HepG2 (cell line): ENCODE measurements around the gene TAS2R38. TPM values are rescaled to one million over a fixed set of nuclear protein-coding genes. Genes with fewer than 3 reads are reported as not detected.
A peak's percentile ranks its signal among the peaks of the same experiment; 100 is the strongest.

Experiments used
- ATAC-seq: fragments of 200-7000 bp; cut with Tn5 transposase; 3 replicates; pipeline ENCODE4 v1.9.1; 2020; ENCODE audit warnings: mild to moderate bottlenecking, moderate library complexity
- BruUV-seq: library from RNA; stranded (reverse); fragments of 400-500 nt; replicated peaks from 2 replicates; lab custom pipeline; 2021; lab: Mats Ljungman, UMichigan
- CTCF ChIA-PET: fragments of 300-600 bp; formaldehyde crosslinking; extraction: SDS; loops from one replicate; lab custom pipeline; 2021; ENCODE audit warnings: low total read pairs, inconsistent platforms, low intra/inter-chr PET ratio; lab: Yijun Ruan, JAX
- POLR2A ChIA-PET: fragments of 350-600 bp; sonication (Branson Sonifier 250); formaldehyde crosslinking; loops from one replicate; lab custom pipeline; 2020; ENCODE audit warnings: antibody characterized with exemption, inconsistent platforms; lab: Yijun Ruan, JAX
- DNase-seq: peaks from one replicate; pipeline ENCODE4 v3.0.0-alpha.2; 2015; ENCODE audit warnings: low spot score
- FAIRE-seq: peaks from 3 replicates; lab custom pipeline; 2011; peaks lifted over from hg19 to GRCh38; lab: Jason Lieb, UNC
- H2AFZ ChIP-seq: one replicate; pipeline ENCODE4 v1.6.1; 2011; ENCODE audit warnings: low read length, inconsistent platforms
- H3K27ac ChIP-seq: fragments of 300-600 bp; 3 replicates; pipeline ENCODE4 v1.8.0; 2011; ENCODE audit warnings: mixed run types, mild to moderate bottlenecking, mixed read lengths, low read length, inconsistent platforms; ENCODE audit not compliant: insufficient read depth; ENCODE audit errors: extremely low read length
- H3K27me3 ChIP-seq, 2 experiments: fragments of 200-600 bp in 1 of 2; 2 replicates in 1 of 2; 3 replicates in 1 of 2; pipeline versions ENCODE4 v1.6.0 to v1.8.0; 2011; ENCODE audit warnings: low read length in 2 of 2, mild to moderate bottlenecking in 2 of 2, moderate library complexity in 2 of 2, inconsistent platforms in 1 of 2; ENCODE audit not compliant: insufficient read depth in 2 of 2, control insufficient read depth in 1 of 2
- H3K36me3 ChIP-seq, 2 experiments: fragments of 200-600 bp in 1 of 2; replicated peaks in 1 of 2; 2 replicates in 1 of 2; 3 replicates in 1 of 2; pipeline versions ENCODE4 v1.5.1 to v1.8.0; 2011; ENCODE audit warnings: low read length in 2 of 2, inconsistent platforms in 1 of 2; ENCODE audit not compliant: insufficient read depth in 2 of 2, control insufficient read depth in 1 of 2
- H3K4me1 ChIP-seq: 2 replicates; pipeline ENCODE4 v1.5.1; 2012; ENCODE audit warnings: low read length, inconsistent platforms; ENCODE audit not compliant: insufficient read depth
- H3K4me2 ChIP-seq: 2 replicates; pipeline ENCODE4 v1.6.0; 2011; ENCODE audit warnings: low read depth, low read length, inconsistent platforms
- H3K4me3 ChIP-seq, 3 experiments: fragments of 200-600 bp in 1 of 3; sonication (generic), shearing (Covaris generic) in 1 of 3; replicated peaks in 1 of 3; 2 replicates each; pipeline ENCODE4 v1.5.1; 2011 to 2016; ENCODE audit warnings: low read length in 3 of 3, inconsistent platforms in 2 of 3, low read depth in 2 of 3, mild to moderate bottlenecking in 2 of 3, control low read depth in 1 of 3, mixed read lengths in 1 of 3; ENCODE audit not compliant: insufficient read depth in 1 of 3
- H3K79me2 ChIP-seq: one replicate; pipeline ENCODE4 v1.6.1; 2011; ENCODE audit warnings: low read length, inconsistent platforms; ENCODE audit not compliant: insufficient read depth
- H3K9ac ChIP-seq: 2 replicates; pipeline ENCODE4 v1.6.0; 2011; ENCODE audit warnings: mild to moderate bottlenecking, low read depth, low read length, inconsistent platforms; ENCODE audit not compliant: insufficient read depth
- H3K9me3 ChIP-seq: 2 replicates; pipeline ENCODE4 v1.5.1; 2012; ENCODE audit warnings: mild to moderate bottlenecking, low read length
- H4K20me1 ChIP-seq: 2 replicates; pipeline ENCODE4 v1.6.0; 2011; ENCODE audit warnings: inconsistent platforms, mild to moderate bottlenecking, low read length, moderate library complexity; ENCODE audit not compliant: insufficient read depth
- CCDC6 ChIP-seq: sonication (generic); formaldehyde crosslinking; IDR thresholded peaks from 2 replicates; pipeline ENCODE4 v1.8.1; 2022; ENCODE audit warnings: mild to moderate bottlenecking, missing genetic modification reagents, moderate library complexity
- CEBPB ChIP-seq: IDR thresholded peaks from 2 replicates; pipeline ENCODE4 v1.6.1; 2011; ENCODE audit warnings: low read depth, low read length, improper control_type of control experiment, borderline replicate concordance
- FOXJ3 ChIP-seq: sonication (generic); formaldehyde crosslinking; IDR thresholded peaks from 2 replicates; pipeline ENCODE4 v1.4.0; 2020; ENCODE audit warnings: missing genetic modification reagents, mild to moderate bottlenecking, borderline replicate concordance
- KLF6 ChIP-seq: IDR thresholded peaks from 2 replicates; pipeline ENCODE4 v1.8.0; 2016; ENCODE audit warnings: missing biosample characterization, missing genetic modification reagents
- MAZ ChIP-seq, 2 experiments: sonication (generic) in 1 of 2; formaldehyde crosslinking in 1 of 2; IDR thresholded peaks; 2 replicates each; pipeline versions ENCODE4 v1.5.0 to v1.6.1; 2012 to 2020; ENCODE audit warnings: low read depth in 2 of 2, mild to moderate bottlenecking in 2 of 2, borderline replicate concordance in 1 of 2, improper control_type of control experiment in 1 of 2, low read length in 1 of 2, missing genetic modification reagents in 1 of 2, moderate library complexity in 1 of 2
- MBD4 ChIP-seq: IDR thresholded peaks from 2 replicates; pipeline ENCODE4 v1.6.1; 2012; ENCODE audit warnings: low read length, inconsistent platforms, borderline replicate concordance
- RELA ChIP-seq: sonication (generic); formaldehyde crosslinking; IDR thresholded peaks from 2 replicates; pipeline ENCODE4 v1.4.0; 2020; ENCODE audit warnings: missing genetic modification reagents
- SMYD3 ChIP-seq: sonication (generic); formaldehyde crosslinking; IDR thresholded peaks from 2 replicates; pipeline ENCODE4 v1.8.1; 2023; ENCODE audit warnings: mild to moderate bottlenecking, missing genetic modification reagents
- SUZ12 ChIP-seq: fragments of 150-350 bp; IDR thresholded peaks from 2 replicates; pipeline ENCODE4 v1.6.1; 2014; ENCODE audit warnings: low read depth, low read length
- ZFAT ChIP-seq: sonication (generic); formaldehyde crosslinking; conservative IDR thresholded peaks from 2 replicates; pipeline ENCODE4 v1.8.1; 2023; ENCODE audit warnings: missing genetic modification reagents, inconsistent platforms
- ZFP82 ChIP-seq: sonication (generic); formaldehyde crosslinking; IDR thresholded peaks from 2 replicates; pipeline ENCODE4 v1.5.1; 2020; ENCODE audit warnings: mild to moderate bottlenecking, missing genetic modification reagents, borderline replicate concordance
- ZNF138 ChIP-seq: sonication (generic); formaldehyde crosslinking; IDR thresholded peaks from 2 replicates; pipeline ENCODE4 v1.5.0; 2020; ENCODE audit warnings: mild to moderate bottlenecking, low read depth, missing genetic modification reagents
- ZNF20 ChIP-seq: sonication (generic); formaldehyde crosslinking; IDR thresholded peaks from 2 replicates; pipeline ENCODE4 v1.4.0; 2020; ENCODE audit warnings: mild to moderate bottlenecking, moderate library complexity, missing genetic modification reagents
- ZNF235 ChIP-seq: sonication (generic); formaldehyde crosslinking; IDR thresholded peaks from 2 replicates; pipeline ENCODE4 v1.8.1; 2023; ENCODE audit warnings: mild to moderate bottlenecking, missing genetic modification reagents, borderline replicate concordance
- ZNF282 ChIP-seq: fragments of 450-650 bp; IDR thresholded peaks from 2 replicates; pipeline ENCODE4 v1.6.1; 2018; ENCODE audit not compliant: partially characterized antibody
- ZNF44 ChIP-seq: sonication (generic); formaldehyde crosslinking; IDR thresholded peaks from 2 replicates; pipeline ENCODE4 v1.5.1; 2020; ENCODE audit warnings: mild to moderate bottlenecking, missing genetic modification reagents
- ZNF556 ChIP-seq: sonication (generic); formaldehyde crosslinking; IDR thresholded peaks from 2 replicates; pipeline ENCODE4 v1.4.0; 2020; ENCODE audit warnings: mild to moderate bottlenecking, missing genetic modification reagents, borderline replicate concordance
- ZNF577 ChIP-seq: sonication (generic); formaldehyde crosslinking; IDR thresholded peaks from 2 replicates; pipeline ENCODE4 v1.4.0; 2020; ENCODE audit warnings: mild to moderate bottlenecking, low read depth, missing genetic modification reagents, borderline replicate concordance
- ZNF775 ChIP-seq: sonication (generic); formaldehyde crosslinking; IDR thresholded peaks from 2 replicates; pipeline ENCODE4 v1.4.0; 2020; ENCODE audit warnings: missing genetic modification reagents, mild to moderate bottlenecking, moderate library complexity, borderline replicate concordance
- ZNF777 ChIP-seq: sonication (generic); formaldehyde crosslinking; IDR thresholded peaks from 2 replicates; pipeline ENCODE4 v1.4.0; 2020; ENCODE audit warnings: missing genetic modification reagents
- ZUFSP ChIP-seq: sonication (generic); formaldehyde crosslinking; IDR thresholded peaks from 2 replicates; pipeline ENCODE4 v1.9.0; 2021; ENCODE audit warnings: missing genetic modification reagents, mild to moderate bottlenecking, borderline replicate concordance
- WGBS: methylation state at CpG from one replicate; pipeline ENCODE4 v1.1.6; 2017; ENCODE audit warnings: low lambda C conversion rate; 5-methylcytosine and 5-hydroxymethylcytosine counted together
- in situ Hi-C: cut with HindIII; loops from 2 replicates; pipeline ENCODE4 v1.10.0; 2017; ENCODE audit warnings: low pct_unique_long_range_greater_than_20kb; ENCODE audit not compliant: extremely low pct_ligation_motif_present
- intact Hi-C: fragments of 100-400 bp; cut with micrococcal nuclease; formaldehyde crosslinking; loops from one replicate; pipeline ENCODE4 v1.10.0; 2022; ENCODE audit not compliant: unreplicated experiment
- polyA plus RNA-seq, 8 experiments: library from polyadenylated mRNA; depleted of rRNA in 3 of 8; stranded (reverse) in 7 of 8; unstranded in 1 of 8; fragments of >200 nt; fragmentation: Illumina TruSeq in 4 of 8; extraction: Trizol in 4 of 8; gene quantifications; 2 replicates each; pipeline versions ENCODE4 v1.2.1 to v1.2.3, GENCODE V29; 2011 to 2016; ENCODE audit warnings: low read depth in 4 of 8, missing spikeins in 1 of 8, mixed read lengths in 1 of 8; ENCODE audit not compliant: insufficient read depth in 1 of 8
- total RNA-seq, 5 experiments: library from RNA; depleted of rRNA; stranded (reverse); fragments of >200 nt; fragmentation: Illumina TruSeq; extraction: Trizol; gene quantifications; 2 replicates each; pipeline ENCODE4 v1.2.3, GENCODE V29; 2016; ENCODE audit warnings: low read depth in 1 of 5

Gene TAS2R38
- total and polyA plus RNA-seq, 2 of the 13 experiments (the other 11 are each of a cell fraction or from before 2014, with no cell fraction given): not detected

DNA sequence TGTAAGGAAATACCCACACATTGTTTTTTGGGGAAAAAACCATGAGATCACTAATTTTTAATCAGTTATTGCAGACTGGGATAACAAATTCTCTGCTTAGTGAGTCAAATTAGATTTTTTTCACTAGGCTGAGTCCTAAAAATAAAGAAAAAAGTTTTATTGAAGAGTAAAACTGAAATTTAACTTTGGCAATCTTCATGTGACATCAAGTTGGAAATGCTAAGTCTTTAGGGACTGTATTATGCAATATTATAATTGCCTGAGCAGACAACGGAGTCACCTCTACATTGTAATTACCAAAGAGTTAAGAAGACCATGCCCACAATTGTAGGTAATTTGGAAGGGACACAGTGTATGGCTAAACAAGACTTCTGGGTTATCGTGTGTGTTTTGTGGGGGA is 24.6 kb downstream of the TAS2R38 start:
- FAIRE-seq: no peak
- H3K4me1 ChIP-seq: no peaks in the 10 kb centered on the region

GRCh38 chr7:141946796-141947195 is 26.8 kb downstream of the TAS2R38 start, which contains the start of gene CLEC5A:
Gene CLEC5A (minus strand): TSS chr7:141946974. CDS start chr7:141946292, 682 bp downstream.
- Histone ChIP-seq H3K79me2 (no peaks in the 10 kb centered on the region), H3K9me3 (no peaks in the 10 kb centered on the region), H3K9ac (no peak within 1 kb of the TSS), H2AFZ (no peak within 1 kb of the TSS), H3K4me1 (no peaks in the 10 kb centered on the region), H3K27me3 (no peaks in the 10 kb centered on the region), H3K27ac (no peak within 1 kb of the TSS), H3K36me3 (no peaks in the 10 kb centered on the region), H3K4me2 (no peak within 1 kb of the TSS), H4K20me1 (no peaks in the 10 kb centered on the region), H3K4me3 (no peak within 1 kb of the TSS)
- CTCF ChIA-PET: no interaction called here
- no TSS peak for BruUV-seq
- WGBS: 2% methylated on average over 3 of the region's 3 CpGs
- no peak for ATAC-seq
- in situ Hi-C loops: no loop called here
- no peak for FAIRE-seq
- intact Hi-C loops: no loop called here
- DNase-seq: no peak
- POLR2A ChIA-PET: no interaction called here
- no peak for TF ChIP-seq ZNF20 (CRISPR knock-in tag)
- TF ChIP-seq ZNF577 (CRISPR knock-in tag): no peak
- no peak for TF ChIP-seq MBD4
- no peak for TF ChIP-seq ZNF775 (CRISPR knock-in tag)
- no peak for TF ChIP-seq ZUFSP (CRISPR knock-in tag)
- no peak for TF ChIP-seq MAZ (IDR thresholded peaks at IDR 0.05; ENCODE audit: borderline replicate concordance, low read depth, low read length)
- no peak for TF ChIP-seq MAZ (CRISPR knock-in tag; IDR thresholded peaks at IDR 0.05; ENCODE audit: low read depth)
- no peak for TF ChIP-seq SMYD3 (CRISPR knock-in tag)
- no peak for TF ChIP-seq ZFP82 (CRISPR knock-in tag)
- no peak for TF ChIP-seq CCDC6 (CRISPR knock-in tag)
- no peak for TF ChIP-seq ZFAT (CRISPR knock-in tag)
- no peak for TF ChIP-seq FOXJ3
- TF ChIP-seq SUZ12: no peak
- no peak for TF ChIP-seq ZNF777 (CRISPR knock-in tag)
- TF ChIP-seq ZNF138: no peak
- TF ChIP-seq ZNF235 (CRISPR knock-in tag): no peak
- TF ChIP-seq ZNF282: no peak
- TF ChIP-seq ZNF44: no peak

More for the DNA sequence above, 24.6 kb downstream of the TAS2R38 start:
- no peaks in the 10 kb centered on the region for H3K27me3 ChIP-seq
- ATAC-seq (no peak), DNase-seq (no peak)
- TF ChIP-seq ZNF556 (CRISPR knock-in tag): no peak
- no peak for TF ChIP-seq KLF6
- TF ChIP-seq CEBPB: 0 out of 2 replicates have a peak, but pooled peaks have one; percentile 24
- no peak for TF ChIP-seq RELA (CRISPR knock-in tag)
- POLR2A ChIA-PET: no interaction called here
- H3K9ac ChIP-seq: no peak overlapping the region
- CTCF ChIA-PET: no interaction called here
- H3K9me3 ChIP-seq: no peaks in the 10 kb centered on the region
- H3K79me2 ChIP-seq: no peaks in the 10 kb centered on the region
- H3K36me3 ChIP-seq: no peaks in the 10 kb centered on the region
- WGBS: 52% methylated on average over 2 of the region's 2 CpGs
- intact Hi-C loops: no loop called here
- no peak overlapping the region for H2AFZ ChIP-seq
- BruUV-seq: no TSS peak
- H3K4me3 ChIP-seq: no peak overlapping the region
- H3K4me2 ChIP-seq: no peak overlapping the region
- in situ Hi-C loops: no loop called here
- no peaks in the 10 kb centered on the region for H4K20me1 ChIP-seq
- H3K27ac ChIP-seq: no peak overlapping the region
